Measurements from ENCODE around the gene NOMO2.
"Not testable (repeated sequence)": the region's sequence is repeated elsewhere in the genome, so short reads cannot be mapped to it uniquely, and the experiment has no call there.

DNA sequence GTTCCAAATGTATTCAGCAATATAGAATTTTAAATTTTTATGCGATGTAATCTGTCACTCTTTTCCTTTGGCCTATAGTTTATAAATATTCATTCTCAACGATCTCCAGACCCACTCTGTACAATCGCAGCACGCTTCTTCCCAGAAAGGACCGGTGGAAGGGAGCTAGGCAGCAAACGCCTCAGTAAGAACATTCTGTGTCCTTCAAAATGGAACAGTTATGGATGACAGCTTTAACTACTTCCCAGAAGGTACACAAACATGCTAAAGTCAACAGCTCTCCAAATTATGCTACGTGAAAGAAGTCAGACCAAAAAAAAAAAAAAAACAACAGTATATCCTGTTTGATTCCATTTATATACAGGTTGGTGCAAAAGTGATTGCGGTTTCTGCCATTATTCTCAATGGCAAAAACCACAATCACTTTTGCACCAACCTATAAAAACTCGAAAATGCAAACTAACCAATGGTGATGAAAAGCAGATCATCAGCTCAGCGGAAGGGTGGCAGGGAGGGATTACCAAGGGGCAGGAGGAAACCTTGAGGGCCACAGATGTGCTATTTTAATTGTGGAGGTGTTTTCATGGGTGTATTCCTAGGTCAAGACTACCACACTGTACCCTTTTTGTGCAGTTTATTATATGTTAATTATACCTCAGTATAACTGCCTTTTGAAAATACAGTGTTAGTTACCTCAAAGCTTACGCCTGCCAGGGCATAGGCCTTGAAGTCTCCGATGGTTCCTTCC is 43.2 kb downstream of the NOMO2 start:
- not testable (repeated sequence) for TF ChIP-seq YY1 (IDR thresholded peaks at IDR 0.05; ENCODE audit: insufficient read depth, insufficient read length); ZNF274 (IDR thresholded peaks at IDR 0.05; ENCODE audit: low read depth, low read length); SUZ12 (IDR thresholded peaks at IDR 0.05; ENCODE audit: extremely low read depth, insufficient read depth, insufficient read length)
